Activated T-cell treated with anti-CD3 and anti-CD28 coated beads, Interleukin-2, amount 50 U/mL, for 1 hour (primary cell): ENCODE data around the gene KCNJ5.
"Not testable (repeated sequence)": the region's sequence is repeated elsewhere in the genome, so short reads cannot be mapped to it uniquely, and the experiment has no call there.

Experiments used
- DNase-seq: peaks from one replicate; pipeline ENCODE4 v3.0.0-alpha.2; 2020

Gene KCNJ5

DNA sequence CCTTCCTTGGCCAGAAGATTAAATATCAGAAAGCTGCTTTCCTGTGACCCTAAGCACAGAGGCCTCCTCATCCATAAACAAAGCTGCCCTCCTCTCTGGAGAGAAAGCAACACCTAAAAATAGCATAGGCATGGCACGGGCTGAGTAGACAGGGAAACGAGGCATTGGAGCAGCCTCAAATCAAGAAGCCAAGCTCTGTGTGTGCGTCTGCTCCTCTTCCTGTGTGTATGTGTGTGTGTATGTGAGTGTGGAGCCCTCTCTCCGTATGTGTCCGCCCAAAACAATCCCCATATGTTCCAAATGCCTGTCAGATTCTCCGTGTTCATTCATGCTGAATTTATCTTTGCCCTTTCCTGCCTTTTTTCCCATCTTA lies 24.0 kb downstream of the KCNJ5 start:
- no peak for DNase-seq

DNA sequence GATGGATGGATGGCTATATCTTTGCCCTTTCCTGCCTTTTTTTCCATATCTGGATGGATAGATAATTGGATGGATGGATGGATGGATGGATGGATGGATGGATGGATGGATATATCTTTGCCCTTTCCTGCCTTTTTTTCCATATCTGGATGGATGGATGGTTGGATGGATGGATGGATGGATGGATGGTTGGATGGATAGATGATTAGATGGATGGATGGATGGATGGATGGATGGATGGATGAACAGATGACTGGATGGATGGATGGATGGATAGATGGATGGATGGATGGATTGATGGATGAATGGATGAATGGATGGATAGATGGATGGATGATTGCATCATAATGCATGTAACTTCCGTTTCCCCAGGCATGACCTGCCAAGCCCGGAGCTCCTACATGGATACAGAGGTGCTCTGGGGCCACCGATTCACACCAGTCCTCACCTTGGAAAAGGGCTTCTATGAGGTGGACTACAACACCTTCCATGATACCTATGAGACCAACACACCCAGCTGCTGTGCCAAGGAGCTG lies 24.9 kb downstream of the KCNJ5 start:
- no peak for DNase-seq

DNA sequence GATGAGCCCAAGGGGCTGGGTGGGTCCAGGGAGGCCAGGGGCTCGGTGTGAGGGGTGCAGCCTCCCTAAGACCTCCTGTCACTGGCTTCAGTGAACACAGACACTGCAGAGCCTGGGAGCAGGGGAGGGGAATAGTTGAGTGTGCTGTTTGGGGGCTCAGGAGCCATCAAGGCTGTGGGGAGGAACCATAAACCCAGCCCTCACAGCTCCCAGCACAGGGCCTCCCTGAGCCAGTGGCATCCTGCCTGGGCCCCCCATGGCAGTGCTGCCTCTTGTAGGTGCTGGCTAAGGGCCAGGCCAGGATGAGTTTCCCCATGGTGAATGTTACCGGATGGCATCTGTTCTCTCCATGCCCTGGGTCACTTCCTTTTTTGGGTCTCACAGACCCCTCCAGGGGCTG lies 25.5 kb downstream of the KCNJ5 start:
- DNase-seq = no peak

DNA sequence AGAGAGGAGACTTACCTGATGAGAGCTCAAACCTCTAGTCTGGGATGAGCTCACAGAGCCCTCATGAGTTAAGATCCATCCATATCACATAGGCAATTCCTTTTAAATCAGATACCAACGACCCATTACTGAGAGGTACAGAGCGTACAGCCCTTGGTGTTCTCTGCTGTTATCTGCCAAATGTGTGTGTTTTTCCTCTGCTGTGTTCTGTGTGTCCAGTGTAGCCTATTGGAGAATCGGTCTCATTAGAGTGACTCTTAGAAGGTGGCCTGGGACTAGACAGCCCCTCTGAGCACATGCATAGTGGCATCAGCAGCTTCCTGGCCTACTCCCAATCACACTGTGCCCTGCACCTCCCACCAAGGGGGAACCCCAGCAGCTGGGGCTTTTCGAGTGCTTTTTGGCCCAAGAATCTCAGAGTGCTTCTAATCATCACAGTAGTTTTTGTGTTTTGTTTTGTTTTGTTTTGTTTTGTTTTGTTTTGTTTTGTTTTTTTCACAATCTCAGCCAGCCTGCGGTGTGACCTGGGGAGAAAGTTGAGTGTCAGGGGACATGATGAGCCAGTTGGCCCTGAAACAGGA lies 26.1 kb downstream of the KCNJ5 start:
- no peak for DNase-seq

DNA sequence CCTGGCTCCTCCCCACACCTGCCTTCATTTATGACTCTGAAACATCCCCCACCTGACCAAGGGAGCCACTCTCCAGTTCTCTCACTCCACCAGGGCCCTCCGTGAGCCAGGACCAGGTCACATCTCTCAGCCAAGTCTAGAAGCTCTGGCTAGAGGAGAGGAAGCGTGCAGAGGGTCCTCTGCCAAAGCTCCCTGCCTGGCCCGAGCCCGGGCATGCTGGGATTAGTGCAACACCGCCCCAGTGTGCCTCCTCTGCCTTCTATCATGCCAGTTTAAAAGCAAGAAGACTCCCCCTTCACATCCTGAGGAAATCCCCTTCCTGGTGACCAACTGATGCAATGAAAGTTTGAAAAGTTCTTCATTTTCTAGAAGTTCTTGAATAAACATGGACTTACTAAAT lies 28.1 kb downstream of the KCNJ5 start:
- no peak for DNase-seq

DNA sequence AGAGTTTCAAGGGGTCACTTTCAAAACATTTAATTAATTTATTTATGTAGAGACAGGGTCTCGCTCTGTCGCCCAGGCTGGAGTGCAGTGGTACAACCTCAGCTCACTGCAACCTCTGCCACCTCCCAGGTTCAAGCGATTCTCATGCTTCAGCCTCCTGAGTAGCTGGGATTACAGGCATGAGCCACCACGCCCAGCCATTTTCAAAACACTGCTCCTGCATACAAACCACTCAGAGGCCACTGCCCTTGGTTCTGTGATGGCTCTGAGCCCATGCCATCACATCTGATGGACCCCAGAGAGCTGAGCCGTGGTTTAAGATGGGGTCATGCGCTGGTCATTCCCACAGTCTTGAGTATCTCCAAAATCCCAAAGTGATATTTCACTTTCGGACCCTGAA lies 28.5 kb downstream of the KCNJ5 start:
- not testable (repeated sequence) for DNase-seq

DNA sequence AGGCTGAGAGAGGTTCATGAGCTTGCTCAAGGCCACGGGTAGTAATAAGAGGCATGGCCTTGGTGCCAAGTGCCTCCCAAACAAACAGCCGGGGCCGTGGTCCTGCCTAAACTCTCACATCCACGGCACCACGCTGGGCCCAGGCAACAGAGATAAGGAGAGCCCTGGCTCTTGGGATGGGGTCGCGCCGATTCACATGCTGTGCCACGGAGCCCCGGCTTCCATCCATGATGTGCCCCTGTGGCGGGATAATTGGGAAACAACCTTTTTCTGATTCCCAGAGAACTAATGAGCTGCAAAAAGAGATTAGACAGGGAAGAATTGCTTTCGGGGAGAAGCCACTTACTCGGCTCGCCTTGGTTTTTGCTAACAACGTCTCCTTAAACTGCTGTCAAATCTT lies 29.5 kb downstream of the KCNJ5 start:
- no peak for DNase-seq

DNA sequence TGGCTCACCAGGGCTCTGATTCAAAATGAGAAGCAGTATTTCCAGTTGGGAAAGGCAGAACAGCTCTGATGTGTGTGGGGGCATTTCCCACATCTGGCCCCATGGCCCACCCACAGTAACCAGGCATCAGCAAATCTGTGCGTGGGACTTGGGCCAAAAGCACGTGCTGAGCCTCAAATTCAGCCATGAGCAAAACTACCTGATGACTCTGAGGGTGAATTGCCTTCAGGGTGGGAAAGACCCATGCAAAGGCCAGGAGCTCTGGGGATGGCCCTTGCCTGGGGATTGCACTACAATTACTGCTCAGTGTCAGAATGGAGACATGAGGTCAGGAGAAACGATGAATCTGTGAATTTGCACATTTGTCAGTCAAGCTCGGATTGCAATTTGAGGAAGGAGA lies 30.6 kb downstream of the KCNJ5 start:
- DNase-seq = no peak

DNA sequence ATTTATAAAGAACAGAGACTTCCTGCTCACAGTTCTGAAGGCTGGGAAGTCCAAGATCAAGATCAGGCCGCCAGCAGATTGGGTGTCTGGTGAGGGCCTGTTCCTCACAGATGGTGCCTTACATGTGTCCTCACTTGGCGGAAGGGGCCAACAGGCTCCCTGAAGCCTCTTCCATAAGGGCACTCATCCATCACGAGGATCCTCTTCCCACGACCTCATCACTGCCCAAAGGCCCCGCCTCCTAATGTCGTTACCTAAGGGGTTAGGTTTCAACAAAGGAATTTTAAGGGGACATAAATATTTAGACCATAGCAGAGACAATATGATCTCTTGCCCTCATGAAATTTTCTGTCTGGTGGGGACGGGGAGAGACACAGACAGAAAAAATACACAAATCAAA lies 32.9 kb downstream of the KCNJ5 start:
- DNase-seq = no peak

DNA sequence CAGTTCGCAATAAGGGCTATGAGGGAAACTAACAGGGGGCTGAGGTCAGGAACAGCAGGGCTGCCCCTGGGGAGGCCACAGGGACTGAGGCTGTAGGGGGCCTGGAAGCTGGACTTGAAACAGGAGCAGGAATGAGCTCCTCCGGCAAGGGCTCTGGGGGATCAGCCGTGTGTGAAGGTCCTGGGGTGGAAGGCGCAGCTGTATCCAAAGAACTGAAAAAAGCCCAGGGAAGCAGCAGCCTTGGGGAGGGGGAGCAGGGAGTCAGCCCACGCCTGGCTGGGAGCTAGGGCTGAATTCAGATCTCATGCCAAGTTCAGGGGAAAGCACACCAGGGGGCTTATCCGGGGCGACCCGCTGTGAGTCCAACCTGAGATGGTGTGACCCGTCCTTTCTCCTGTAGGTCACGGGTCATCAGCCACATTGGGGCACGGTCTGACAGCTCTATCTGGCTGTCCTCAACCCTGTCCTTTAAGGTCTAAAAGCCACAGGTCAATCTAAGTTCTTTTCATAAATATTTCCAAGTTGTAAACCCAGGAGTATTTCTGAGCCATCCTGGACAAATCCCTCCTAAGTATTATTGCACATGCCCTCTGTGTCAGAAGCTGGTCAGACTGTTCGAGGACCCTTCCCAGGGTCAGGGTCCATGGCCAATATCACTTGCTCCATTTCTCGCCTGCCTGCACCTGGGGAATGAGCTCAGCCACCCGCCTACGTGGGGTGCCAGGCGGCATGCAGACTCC lies 33.5 kb downstream of the KCNJ5 start:
- DNase-seq = no peak

DNA sequence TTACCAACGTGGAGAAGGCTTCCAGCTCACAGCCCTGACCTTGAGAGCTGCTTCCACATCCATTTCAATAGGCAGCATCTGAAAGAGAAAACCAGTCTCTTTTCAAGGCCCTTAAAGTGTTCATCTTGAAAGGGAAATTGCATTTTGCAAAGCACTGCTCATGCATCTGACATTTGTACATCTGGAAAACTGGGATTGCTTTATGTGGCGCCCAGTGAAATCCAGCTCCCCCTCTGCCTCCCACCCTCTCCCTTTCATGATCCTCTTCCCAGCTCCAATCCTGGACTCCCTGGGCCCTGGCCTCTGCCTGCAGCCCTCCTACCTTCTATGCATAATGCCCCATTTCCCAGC lies 34.1 kb downstream of the KCNJ5 start:
- no peak for DNase-seq

DNA sequence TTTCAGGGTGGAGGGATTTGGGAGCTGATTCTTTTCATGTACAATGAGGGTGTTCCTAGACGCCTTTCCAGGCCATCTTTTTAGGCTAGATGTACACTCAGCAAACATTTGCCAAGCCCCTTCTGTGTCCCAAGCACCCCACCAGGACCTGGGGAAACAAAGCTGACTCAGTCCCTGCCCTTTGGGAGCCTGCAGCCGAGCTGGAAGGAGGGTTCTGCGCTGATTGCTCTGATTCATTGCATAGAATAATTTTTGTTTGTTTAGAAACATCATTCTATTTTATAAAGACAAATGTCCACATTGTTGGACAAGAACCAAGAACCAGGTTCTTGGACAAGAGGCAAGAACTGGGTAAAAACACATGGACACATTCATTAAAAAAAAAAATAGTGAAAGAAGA lies 34.8 kb downstream of the KCNJ5 start:
- no peak for DNase-seq

DNA sequence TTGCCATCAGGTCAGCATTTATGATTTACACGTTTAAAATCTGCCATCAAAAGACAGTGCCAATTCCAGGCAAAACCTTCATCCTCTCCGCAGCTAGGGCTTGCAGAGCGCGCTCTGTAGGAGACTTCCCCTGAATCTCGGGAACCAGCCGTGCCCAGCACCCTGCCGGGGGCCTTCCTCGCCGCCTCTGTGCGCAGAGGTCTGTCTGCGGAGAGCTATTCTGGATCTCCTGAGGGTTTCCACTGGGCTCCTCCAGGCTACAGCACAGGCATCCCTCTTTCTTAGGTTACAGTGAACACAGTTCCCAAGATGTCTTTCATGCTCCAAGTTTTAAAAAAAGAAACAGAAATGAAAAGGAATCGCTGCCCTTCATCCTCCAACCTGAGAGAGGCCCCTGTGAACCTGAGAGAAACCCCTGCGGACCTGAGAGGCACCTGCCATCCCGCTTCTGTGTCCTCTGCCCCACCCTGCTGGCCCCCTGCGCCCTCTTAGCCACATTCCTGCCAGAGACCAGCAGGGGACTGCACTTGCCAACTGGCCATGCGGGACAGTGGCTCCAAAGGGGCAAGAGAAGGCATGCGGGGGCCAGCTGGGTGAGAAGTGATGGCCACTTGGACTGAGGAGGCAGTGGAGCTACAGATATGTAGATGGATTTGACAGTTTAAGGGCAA lies 35.4 kb downstream of the KCNJ5 start:
- no peak for DNase-seq

DNA sequence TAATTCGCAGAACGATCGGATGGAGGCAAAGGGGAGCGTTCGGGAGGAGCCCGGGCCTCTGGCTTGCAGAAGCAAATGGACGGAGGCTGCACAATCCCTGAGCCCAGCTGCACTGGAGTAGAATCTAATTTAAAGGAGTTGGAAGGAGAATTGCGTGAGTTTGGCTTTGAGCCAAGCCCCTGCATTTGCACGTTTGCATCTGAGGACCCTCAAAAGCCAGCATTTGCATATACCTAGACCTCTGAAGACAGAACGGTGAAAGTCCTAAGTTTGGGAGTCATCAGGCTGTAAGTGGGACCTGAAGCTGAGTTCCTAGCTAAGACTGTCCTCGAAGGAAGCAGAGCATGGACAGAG lies 35.9 kb downstream of the KCNJ5 start:
- DNase-seq = no peak

DNA sequence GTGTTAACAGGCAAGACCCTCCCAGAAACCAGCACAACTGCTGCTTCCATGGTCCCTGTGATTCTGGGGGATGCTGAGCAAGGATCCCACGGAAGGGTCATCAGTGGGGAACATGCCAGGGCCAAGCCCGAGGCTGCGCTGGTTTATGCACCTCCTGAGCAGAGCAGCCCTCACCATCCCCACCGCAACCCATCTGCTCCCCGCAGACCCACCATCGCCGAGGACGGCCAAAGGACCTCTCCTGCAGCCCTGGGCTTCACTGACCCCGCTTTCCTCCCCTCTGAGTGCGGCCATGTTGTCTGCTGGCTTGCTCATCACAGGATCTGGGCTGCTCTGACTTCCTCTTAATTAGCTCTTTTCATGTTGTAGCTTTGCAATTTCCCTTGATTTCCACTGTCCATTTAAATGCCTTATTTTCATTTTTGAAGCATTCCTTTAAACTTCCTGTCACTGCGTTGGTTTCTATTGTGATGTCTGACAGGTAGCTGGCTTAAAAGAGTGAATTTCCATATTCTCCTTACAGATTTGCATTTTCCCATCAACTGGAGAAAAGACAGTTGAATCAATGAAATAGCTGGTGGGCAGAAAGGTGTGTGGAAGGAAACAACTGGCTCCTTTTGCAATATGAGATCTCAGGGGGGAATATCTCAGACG lies 36.7 kb downstream of the KCNJ5 start:
- DNase-seq = no peak

DNA sequence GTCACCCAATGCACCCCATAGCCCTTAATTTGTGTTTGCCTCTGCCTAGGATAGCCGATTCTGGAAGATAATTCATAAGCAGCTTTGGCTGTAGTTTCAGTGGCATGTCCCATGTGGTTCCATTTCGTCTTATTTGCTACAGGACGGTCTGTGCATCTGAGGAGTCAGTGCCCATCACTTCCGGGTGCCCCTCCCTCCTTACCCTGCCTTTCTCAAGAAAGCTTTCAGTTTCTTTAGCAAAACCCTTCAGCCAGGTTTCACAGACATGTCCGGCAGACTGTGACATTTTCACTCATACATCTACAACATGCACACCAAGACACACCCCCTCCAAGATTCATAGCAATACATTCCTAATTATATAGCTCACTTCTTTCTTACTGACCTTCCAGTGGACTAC lies 37.2 kb downstream of the KCNJ5 start:
- no peak for DNase-seq

DNA sequence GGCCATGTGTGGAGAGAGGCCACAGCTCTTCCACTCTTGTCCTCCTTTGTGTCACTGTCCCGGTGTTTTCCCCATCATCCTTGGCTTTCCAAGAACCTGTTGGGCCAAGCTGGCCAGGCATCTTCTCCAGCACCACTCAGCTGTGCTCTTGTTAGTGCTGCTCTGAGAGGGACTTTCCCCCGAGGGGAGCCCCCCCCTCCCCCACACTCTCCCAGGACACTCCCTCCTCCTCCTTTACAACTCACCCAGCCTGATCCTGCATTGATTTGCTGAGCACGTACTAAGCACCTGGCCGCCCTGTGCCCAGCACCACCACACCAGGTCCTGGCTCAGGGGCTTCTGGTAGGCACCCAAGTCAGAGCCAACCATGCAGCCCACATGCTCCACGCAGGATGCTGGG lies 38.3 kb downstream of the KCNJ5 start:
- DNase-seq = no peak

DNA sequence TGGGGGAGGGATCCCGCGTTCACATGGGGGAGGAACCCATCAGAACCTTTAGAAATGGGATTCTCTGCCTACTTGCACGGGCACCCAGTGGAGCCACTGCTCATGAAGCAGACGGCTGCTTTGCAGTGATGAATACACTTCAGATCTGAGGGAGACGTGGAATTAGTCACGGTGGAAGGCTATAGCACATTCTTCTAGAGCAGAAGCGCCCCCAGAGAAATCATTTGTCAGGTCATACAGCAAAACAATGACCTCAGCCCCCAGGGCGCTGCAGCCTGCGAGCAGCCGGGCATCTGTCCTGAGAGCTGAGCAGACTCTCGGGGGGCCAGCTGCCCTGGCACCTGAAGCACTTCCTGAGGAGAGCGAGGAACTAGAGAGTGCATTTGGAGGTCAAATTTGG lies 38.8 kb downstream of the KCNJ5 start:
- no peak for DNase-seq

DNA sequence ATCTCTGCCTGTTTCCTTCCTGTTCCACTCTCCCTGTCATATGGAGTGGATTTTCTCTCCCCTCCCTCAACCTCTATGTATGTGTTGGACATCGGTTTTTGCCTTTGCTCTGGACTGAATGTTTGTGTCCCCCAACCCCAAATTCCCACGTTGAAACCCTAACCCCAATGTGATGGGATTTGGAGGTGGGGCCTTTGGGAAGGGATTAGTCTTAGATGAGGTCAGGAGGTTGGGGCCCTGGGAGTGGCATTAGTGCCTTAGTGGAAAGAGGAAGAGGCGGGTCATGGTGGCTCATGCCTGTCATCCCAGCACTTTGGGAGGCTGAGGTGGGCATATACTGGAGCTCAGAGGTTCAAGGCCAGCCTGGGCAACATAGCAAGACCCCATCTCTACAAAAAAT lies 39.9 kb downstream of the KCNJ5 start:
- no peak for DNase-seq

DNA sequence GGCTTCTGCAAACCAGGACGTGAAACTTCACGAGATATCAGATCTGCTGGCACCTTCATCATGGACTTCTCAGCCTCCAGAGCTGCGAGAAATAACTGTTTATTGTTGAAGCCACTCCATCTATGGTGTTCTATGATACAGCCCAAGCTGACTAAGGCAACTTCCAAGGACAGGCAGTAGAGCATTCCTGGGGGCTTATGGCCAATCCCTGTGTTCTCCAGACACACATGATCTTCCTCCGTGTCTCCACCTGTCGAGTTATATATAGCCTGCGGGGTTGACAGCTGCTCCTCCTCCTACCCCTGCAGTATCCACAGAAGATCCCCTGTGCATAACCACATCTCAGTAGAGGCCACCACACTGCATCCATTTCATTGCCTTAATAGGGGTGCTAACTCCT lies 40.5 kb downstream of the KCNJ5 start:
- DNase-seq = no peak

DNA sequence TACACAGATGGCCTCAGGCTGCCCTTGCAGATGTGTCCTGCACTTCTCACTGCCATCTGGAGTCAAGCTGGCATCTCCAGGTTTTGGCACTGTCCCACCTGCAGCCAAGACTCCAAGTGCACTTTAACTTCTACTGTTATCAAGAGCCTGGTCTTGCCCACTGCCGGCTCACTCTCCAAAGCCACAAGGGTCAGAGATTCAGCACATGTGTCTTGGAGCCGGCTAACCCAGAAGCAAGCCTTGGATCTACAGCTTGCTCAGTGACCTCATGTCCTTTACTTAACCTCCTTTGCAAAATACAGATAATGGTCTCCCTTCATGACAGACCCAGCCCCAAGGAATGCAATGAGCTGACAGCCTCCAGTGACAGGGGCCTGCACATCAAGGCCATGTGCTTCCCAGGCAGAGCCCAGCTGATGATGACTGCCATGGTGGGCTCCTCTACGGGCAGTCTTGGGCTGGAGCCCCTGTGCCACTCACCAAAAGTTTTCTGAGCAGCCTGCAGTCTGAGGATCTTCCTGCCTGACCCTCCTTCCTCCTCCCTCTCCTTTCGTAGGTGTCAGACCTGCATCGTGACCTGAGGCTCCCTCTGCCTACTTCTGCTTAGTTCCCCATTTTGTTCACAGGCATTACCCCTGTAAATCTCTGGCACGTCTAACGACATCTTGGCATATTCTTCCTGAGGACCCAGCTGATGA lies 42.5 kb downstream of the KCNJ5 start:
- DNase-seq = no peak

DNA sequence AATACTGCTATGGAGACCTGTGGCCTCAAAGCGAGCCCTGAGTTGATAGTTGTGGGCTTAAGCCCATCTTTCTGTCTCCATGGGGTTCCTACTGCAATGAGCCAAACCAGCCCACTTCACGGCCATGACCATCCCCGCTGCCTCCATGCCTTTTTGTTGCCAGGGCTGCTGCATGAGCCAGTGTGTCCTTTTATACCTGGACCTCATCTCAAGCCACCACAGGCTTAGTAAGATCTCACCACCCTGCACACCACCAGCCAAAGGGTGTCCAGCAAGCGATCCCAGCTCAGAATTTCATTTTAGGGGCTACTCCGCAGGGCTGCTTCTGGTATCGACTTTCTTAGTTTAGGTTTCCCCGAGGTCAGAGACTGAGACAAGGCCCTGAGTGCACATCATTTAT lies 43.2 kb downstream of the KCNJ5 start:
- DNase-seq = no peak

DNA sequence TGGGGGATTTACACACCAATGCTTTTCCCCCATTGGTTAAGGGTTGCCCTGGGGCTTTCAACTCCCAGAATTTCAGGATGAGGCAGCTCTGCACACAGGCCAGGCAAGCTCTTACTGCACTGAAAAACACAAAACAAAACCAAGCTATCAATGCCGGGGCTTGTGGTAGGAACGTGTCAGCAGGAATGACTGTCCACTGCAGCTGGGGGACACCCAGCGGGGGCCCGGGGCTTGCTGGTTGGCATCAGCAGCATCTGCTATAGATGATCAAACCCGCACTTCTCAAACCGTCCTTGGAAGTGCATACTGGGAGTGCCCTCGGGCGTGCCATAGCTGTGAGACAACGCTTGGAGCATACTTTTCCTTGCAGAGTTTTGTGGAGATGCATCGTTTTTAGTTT lies 43.8 kb downstream of the KCNJ5 start:
- DNase-seq = no peak
